ENCODE results near the gene CRYZL1.
"Not testable (repeated sequence)": the region's sequence is repeated elsewhere in the genome, so short reads cannot be mapped to it uniquely, and the experiment has no call there.

The CRYZL1 gene

GRCh38 chr21:33640697-33641351 is 717 bp downstream of the CRYZL1 start:
- peak in 4 of 58 donors; percentile 5 to 40 (median 14) for DNase-seq

- no peak for DNase-seq
Observed at GRCh38 chr21:33634254-33634653, 7.3 kb downstream of the CRYZL1 start.

GRCh38 chr21:33626151-33626550 is 15.4 kb downstream of the CRYZL1 start:
- not testable (repeated sequence) for DNase-seq

GRCh38 chr21:33622253-33622652 is 19.3 kb downstream of the CRYZL1 start:
- no peak for DNase-seq

- no peak for DNase-seq
Observed at GRCh38 chr21:33619726-33620125, 21.8 kb downstream of the CRYZL1 start.

- DNase-seq = no peak
Observed at GRCh38 chr21:33618407-33618806, 23.1 kb downstream of the CRYZL1 start.

- not testable (repeated sequence) for DNase-seq
Observed at GRCh38 chr21:33617565-33617964, 24.0 kb downstream of the CRYZL1 start.

- no peak for DNase-seq
Observed at GRCh38 chr21:33611006-33611744, 30.4 kb downstream of the CRYZL1 start.

GRCh38 chr21:33608559-33608958 is 33.0 kb downstream of the CRYZL1 start:
- DNase-seq = no peak

- no peak for DNase-seq
Observed at GRCh38 chr21:33598051-33598450, 43.5 kb downstream of the CRYZL1 start.

- DNase-seq = peak in 57 of 58 donors; percentile 25 to 90 (median 79)
Observed at GRCh38 chr21:33588485-33589335, 52.8 kb downstream of the CRYZL1 start, which contains the start of gene DONSON. Gene DONSON (minus strand): TSS chr21:33588684. CDS start chr21:33588641, 43 bp downstream.

GRCh38 chr21:33587792-33588484 is 53.6 kb downstream of the CRYZL1 start:
- peak in 29 of 58 donors; percentile 8 to 59 (median 36) for DNase-seq

GRCh38 chr21:33586927-33587326 is 54.6 kb downstream of the CRYZL1 start:
- no peak for DNase-seq

- DNase-seq = no peak
Observed at GRCh38 chr21:33584455-33584854, 57.1 kb downstream of the CRYZL1 start.

- DNase-seq = no peak
Observed at GRCh38 chr21:33578959-33579542, 62.5 kb downstream of the CRYZL1 start.

- DNase-seq = no peak
Observed at GRCh38 chr21:33578214-33578613, 63.3 kb downstream of the CRYZL1 start.

GRCh38 chr21:33576741-33577141 is 64.8 kb downstream of the CRYZL1 start:
- DNase-seq = not testable (repeated sequence)

- no peak for DNase-seq
Observed at GRCh38 chr21:33572350-33572749, 69.2 kb downstream of the CRYZL1 start.

GRCh38 chr21:33569991-33570390 is 71.5 kb downstream of the CRYZL1 start:
- DNase-seq = no peak

GRCh38 chr21:33568448-33568847 is 73.1 kb downstream of the CRYZL1 start:
- no peak for DNase-seq

- no peak for DNase-seq
Observed at GRCh38 chr21:33567914-33568313, 73.6 kb downstream of the CRYZL1 start.

Measured in anterior cingulate cortex (tissue), 58 donors.